Mesendoderm (in vitro differentiated cells): Measurements from ENCODE around the gene LRP2BP. TPM values are rescaled to one million over a fixed set of nuclear protein-coding genes. Genes with fewer than 3 reads are reported as not detected.

Experiments
- DNase-seq: peaks from one replicate; pipeline ENCODE4 v3.0.0; 2013
- H2AK5ac ChIP-seq: 2 replicates; pipeline ENCODE4 v1.6.1; 2013; ENCODE audit warnings: low read length, inconsistent platforms
- H2BK120ac ChIP-seq: 2 replicates; pipeline ENCODE4 v1.6.1; 2013; ENCODE audit warnings: low read depth, mild to moderate bottlenecking, low read length, moderate library complexity, mixed read lengths
- H2BK15ac ChIP-seq: replicated peaks from 2 replicates; pipeline ENCODE4 v1.6.1; 2013; ENCODE audit warnings: low read depth, mild to moderate bottlenecking, moderate library complexity
- H2BK5ac ChIP-seq: 2 replicates; pipeline ENCODE4 v1.6.1; 2013; ENCODE audit warnings: low read length, inconsistent platforms
- H3K18ac ChIP-seq: 2 replicates; pipeline ENCODE4 v1.6.1; 2013; ENCODE audit warnings: mild to moderate bottlenecking, low read length, mixed read lengths
- H3K23ac ChIP-seq: one replicate; pipeline ENCODE4 v1.6.1; 2013; ENCODE audit warnings: low read length
- H3K27ac ChIP-seq: 2 replicates; pipeline ENCODE4 v1.5.1; 2013; ENCODE audit warnings: low read depth, mild to moderate bottlenecking, inconsistent platforms, low read length, moderate library complexity
- H3K27me3 ChIP-seq: 2 replicates; pipeline ENCODE4 v1.6.1; 2013; ENCODE audit warnings: low read length, control low read depth, mild to moderate bottlenecking, inconsistent platforms; ENCODE audit not compliant: insufficient read depth, poor library complexity
- H3K36me3 ChIP-seq: 2 replicates; pipeline ENCODE4 v1.6.1; 2013; ENCODE audit warnings: low read length, inconsistent platforms; ENCODE audit not compliant: control insufficient read depth, insufficient read depth
- H3K4ac ChIP-seq: one replicate; pipeline ENCODE4 v1.6.1; 2013; ENCODE audit warnings: low read depth, mild to moderate bottlenecking, low read length, moderate library complexity
- H3K4me1 ChIP-seq: 2 replicates; pipeline ENCODE4 v1.6.1; 2013; ENCODE audit warnings: low read depth, low read length, inconsistent platforms; ENCODE audit not compliant: control insufficient read depth
- H3K4me2 ChIP-seq: 2 replicates; pipeline ENCODE4 v1.6.1; 2013; ENCODE audit warnings: low read length
- H3K4me3 ChIP-seq: 2 replicates; pipeline ENCODE4 v1.5.1; 2013; ENCODE audit warnings: mild to moderate bottlenecking, low read length
- H3K56ac ChIP-seq: one replicate; pipeline ENCODE4 v1.6.1; 2013; ENCODE audit warnings: low read length
- H3K79me1 ChIP-seq: 2 replicates; pipeline ENCODE4 v1.6.1; 2013; ENCODE audit warnings: low read length, inconsistent platforms
- H3K79me2 ChIP-seq: 2 replicates; pipeline ENCODE4 v1.6.1; 2013; ENCODE audit warnings: mild to moderate bottlenecking, low read length; ENCODE audit not compliant: control insufficient read depth, insufficient read depth
- H3K9ac ChIP-seq: 2 replicates; pipeline ENCODE4 v1.6.1; 2013; ENCODE audit warnings: low read length, inconsistent platforms
- H4K5ac ChIP-seq: one replicate; pipeline ENCODE4 v1.6.1; 2013; ENCODE audit warnings: low read length
- H4K8ac ChIP-seq: one replicate; pipeline ENCODE4 v1.6.1; 2013; ENCODE audit warnings: low read depth, mild to moderate bottlenecking, control low read depth, low read length, moderate library complexity
- WGBS: extraction: QIAGEN DNeasy Blood & Tissue Kit; methylation state at CpG from one replicate; pipeline ENCODE4 v1.1.7; 2013; ENCODE audit warnings: low lambda C conversion rate, missing lambda C conversion rate; ENCODE audit not compliant: insufficient coverage; ENCODE audit errors: extremely low coverage; 5-methylcytosine and 5-hydroxymethylcytosine counted together
- polyA plus RNA-seq, 2 experiments: library from polyadenylated mRNA; stranded (reverse); fragments of 200-250 nt; gene quantifications; one replicate each; pipeline ENCODE4 v1.2.3, GENCODE V29; 2013

The LRP2BP gene
- 0.15 TPM for polyA plus RNA-seq (2013, experiment 1 of 2)
- polyA plus RNA-seq (2013, experiment 2 of 2), result 0.14 TPM

DNA sequence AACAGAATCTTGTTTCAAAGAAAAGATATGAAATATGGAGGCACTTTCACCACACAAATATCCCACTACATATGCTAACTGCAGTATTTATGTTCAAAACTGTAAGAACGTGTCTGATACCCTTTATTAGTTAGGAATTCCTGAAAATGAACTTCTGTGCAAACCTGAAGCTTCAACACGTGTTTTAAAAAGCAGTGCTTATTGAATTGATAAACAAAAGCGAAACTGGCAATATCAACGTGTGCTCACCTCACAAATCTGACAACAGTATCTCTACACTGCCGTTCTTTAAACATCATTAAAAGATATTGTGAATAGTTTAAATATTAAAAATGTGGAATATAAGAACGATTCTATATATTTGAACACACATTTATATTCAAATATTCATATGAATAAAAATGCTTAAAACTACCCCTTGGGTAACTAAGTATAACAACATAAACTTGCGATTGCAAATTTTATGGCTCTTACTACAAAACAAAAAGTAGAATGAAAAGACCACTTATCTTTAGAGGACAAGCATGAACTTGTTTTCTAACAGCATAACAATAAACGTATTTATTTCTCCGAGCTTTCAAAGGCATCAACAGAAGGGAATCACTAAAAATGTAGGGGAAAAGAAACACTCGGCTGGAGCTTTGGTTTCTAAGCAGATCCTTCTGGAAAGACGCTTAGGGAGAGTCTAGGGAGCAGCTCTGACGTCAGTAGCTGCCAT, at the start of gene LRP2BP:
Gene LRP2BP (minus strand): TSS at position 687 of the 718 bp plus-strand sequence. CDS start 17,738 bp downstream, outside the sequence.
- no peak for DNase-seq
- no peaks in the 10 kb centered on the region for H3K4me1 ChIP-seq
- peak within 1 kb of the TSS; percentile 77 for H3K56ac ChIP-seq
- no peak within 1 kb of the TSS for H3K27ac ChIP-seq
- no peaks in the 10 kb centered on the region for H3K79me1 ChIP-seq
- H3K27me3 ChIP-seq, result no peaks in the 10 kb centered on the region
- H2BK15ac ChIP-seq, result no peak within 1 kb of the TSS
- no peak within 1 kb of the TSS for H2BK5ac ChIP-seq
- no peaks in the 10 kb centered on the region for H3K36me3 ChIP-seq
- no peak within 1 kb of the TSS for H2BK120ac ChIP-seq
- no peaks in the 10 kb centered on the region for H3K79me2 ChIP-seq
- no peak within 1 kb of the TSS for H4K5ac ChIP-seq
- H3K4ac ChIP-seq, result no peak within 1 kb of the TSS
- H2AK5ac ChIP-seq, result no peak within 1 kb of the TSS
- peak within 1 kb of the TSS; percentile 48 for H3K4me3 ChIP-seq
- peak within 1 kb of the TSS; percentile 89 for H3K4me2 ChIP-seq
- H3K9ac ChIP-seq, result peak within 1 kb of the TSS; percentile 75
- no peak within 1 kb of the TSS for H4K8ac ChIP-seq
- H3K18ac ChIP-seq, result peak within 1 kb of the TSS; percentile 64
- WGBS, result no CpG with 5 or more reads among the region's 12 CpGs
- no peak within 1 kb of the TSS for H3K23ac ChIP-seq

DNA sequence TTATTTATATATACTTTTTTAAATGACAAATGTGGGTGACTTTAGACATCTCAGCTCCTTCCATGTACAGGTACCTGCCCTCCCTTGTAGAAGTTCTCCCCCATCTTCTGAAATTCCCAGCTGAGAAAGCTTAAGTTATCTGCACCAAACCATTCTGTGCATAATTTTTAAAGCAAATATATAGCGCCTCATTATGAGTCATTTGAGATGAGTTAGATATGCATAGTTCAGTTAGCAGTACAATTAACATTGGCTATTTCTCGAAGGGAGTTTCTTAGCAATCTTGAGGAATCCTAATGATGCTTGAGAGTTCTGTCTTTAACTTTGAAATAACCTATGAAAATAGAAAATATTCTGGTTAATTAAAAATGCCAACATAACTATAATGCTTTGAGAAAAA, 49.5 kb upstream of the LRP2BP start:
- no peaks in the 10 kb centered on the region for H3K27me3 ChIP-seq
- H2BK120ac ChIP-seq, result no peak overlapping the region
- H4K8ac ChIP-seq, result no peak overlapping the region
- no peak overlapping the region for H3K4me3 ChIP-seq
- no peak overlapping the region for H3K18ac ChIP-seq
- H3K4me1 ChIP-seq, result no peaks in the 10 kb centered on the region
- no peak overlapping the region for H2AK5ac ChIP-seq
- no peaks in the 10 kb centered on the region for H3K36me3 ChIP-seq
- no peak overlapping the region for H4K5ac ChIP-seq
- no peaks in the 10 kb centered on the region for H3K79me2 ChIP-seq
- H3K27ac ChIP-seq, result no peak overlapping the region
- H3K56ac ChIP-seq, result no peak overlapping the region
- H3K23ac ChIP-seq, result no peak overlapping the region
- H3K4ac ChIP-seq, result no peak overlapping the region
- no peaks in the 10 kb centered on the region for H3K79me1 ChIP-seq
- no peak for DNase-seq
- no peak overlapping the region for H2BK5ac ChIP-seq
- WGBS, result no CpG with 5 or more reads among the region's 2 CpGs
- H2BK15ac ChIP-seq, result no peak overlapping the region
- no peak overlapping the region for H3K9ac ChIP-seq
- no peak overlapping the region for H3K4me2 ChIP-seq

DNA sequence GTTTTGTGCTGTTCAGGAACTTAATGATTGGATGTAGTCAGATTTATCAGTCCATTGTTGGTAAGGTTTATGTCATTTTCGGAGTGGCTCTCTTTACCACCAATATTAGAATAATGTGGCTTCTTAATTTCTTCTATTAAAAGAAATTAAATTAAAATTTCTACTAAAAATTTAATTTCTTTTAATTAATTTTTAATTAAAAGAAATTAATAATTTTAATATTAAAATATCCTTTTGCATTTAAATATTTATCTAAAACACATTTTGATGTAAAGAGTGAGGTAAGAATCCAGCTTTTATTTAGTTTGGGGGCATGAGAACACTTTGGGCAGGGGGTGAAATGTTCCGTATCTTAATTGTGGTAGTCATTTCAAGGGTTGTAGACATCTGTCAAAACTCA, 45.8 kb upstream of the LRP2BP start:
- no peak overlapping the region for H2AK5ac ChIP-seq
- no peak overlapping the region for H2BK120ac ChIP-seq
- H2BK5ac ChIP-seq, result no peak overlapping the region
- no peak overlapping the region for H3K27ac ChIP-seq
- H3K4ac ChIP-seq, result no peak overlapping the region
- WGBS, result no CpG with 5 or more reads among the region's 2 CpGs
- H4K5ac ChIP-seq, result no peak overlapping the region
- no peak overlapping the region for H3K4me2 ChIP-seq
- H3K36me3 ChIP-seq, result no peaks in the 10 kb centered on the region
- no peak overlapping the region for H3K18ac ChIP-seq
- no peak overlapping the region for H3K56ac ChIP-seq
- H3K4me1 ChIP-seq, result no peaks in the 10 kb centered on the region
- no peak for DNase-seq
- H3K9ac ChIP-seq, result no peak overlapping the region
- no peak overlapping the region for H3K4me3 ChIP-seq
- H3K27me3 ChIP-seq, result no peaks in the 10 kb centered on the region
- H3K23ac ChIP-seq, result no peak overlapping the region
- H4K8ac ChIP-seq, result no peak overlapping the region
- no peaks in the 10 kb centered on the region for H3K79me1 ChIP-seq
- H3K79me2 ChIP-seq, result no peaks in the 10 kb centered on the region
- no peak overlapping the region for H2BK15ac ChIP-seq

- no peak overlapping the region for H3K9ac ChIP-seq
- H3K4me1 ChIP-seq, result no peaks in the 10 kb centered on the region
- no peaks in the 10 kb centered on the region for H3K79me1 ChIP-seq
- no peak overlapping the region for H3K56ac ChIP-seq
- H3K79me2 ChIP-seq, result no peaks in the 10 kb centered on the region
- no peak overlapping the region for H4K8ac ChIP-seq
- no peaks in the 10 kb centered on the region for H3K27me3 ChIP-seq
- H3K4me2 ChIP-seq, result no peak overlapping the region
- H3K23ac ChIP-seq, result no peak overlapping the region
- H2BK15ac ChIP-seq, result no peak overlapping the region
- H3K4me3 ChIP-seq, result no peak overlapping the region
- H3K36me3 ChIP-seq, result no peaks in the 10 kb centered on the region
- H2BK120ac ChIP-seq, result no peak overlapping the region
- H3K27ac ChIP-seq, result no peak overlapping the region
- H3K18ac ChIP-seq, result no peak overlapping the region
- H2AK5ac ChIP-seq, result no peak overlapping the region
- H3K4ac ChIP-seq, result no peak overlapping the region
- H4K5ac ChIP-seq, result no peak overlapping the region
- H2BK5ac ChIP-seq, result no peak overlapping the region
- DNase-seq, result no peak
Measured at GRCh38 chr4:185437809-185438208, 42.1 kb upstream of the LRP2BP start.

- Histone ChIP-seq H4K8ac (no peak overlapping the region), H3K79me1 (no peaks in the 10 kb centered on the region), H3K27ac (no peak overlapping the region), H2AK5ac (no peak overlapping the region), H2BK15ac (no peak overlapping the region), H3K23ac (no peak overlapping the region), H3K9ac (no peak overlapping the region), H3K27me3 (no peaks in the 10 kb centered on the region), H2BK5ac (no peak overlapping the region), H4K5ac (no peak overlapping the region), H3K18ac (no peak overlapping the region), H3K4ac (no peak overlapping the region), H3K79me2 (no peaks in the 10 kb centered on the region), H3K56ac (no peak overlapping the region), H3K4me3 (no peak overlapping the region), H3K4me1 (no peaks in the 10 kb centered on the region), H3K36me3 (no peaks in the 10 kb centered on the region), H3K4me2 (no peak overlapping the region), H2BK120ac (no peak overlapping the region)
- no peak for DNase-seq
Measured at GRCh38 chr4:185435466-185435865, 39.7 kb upstream of the LRP2BP start.

DNA sequence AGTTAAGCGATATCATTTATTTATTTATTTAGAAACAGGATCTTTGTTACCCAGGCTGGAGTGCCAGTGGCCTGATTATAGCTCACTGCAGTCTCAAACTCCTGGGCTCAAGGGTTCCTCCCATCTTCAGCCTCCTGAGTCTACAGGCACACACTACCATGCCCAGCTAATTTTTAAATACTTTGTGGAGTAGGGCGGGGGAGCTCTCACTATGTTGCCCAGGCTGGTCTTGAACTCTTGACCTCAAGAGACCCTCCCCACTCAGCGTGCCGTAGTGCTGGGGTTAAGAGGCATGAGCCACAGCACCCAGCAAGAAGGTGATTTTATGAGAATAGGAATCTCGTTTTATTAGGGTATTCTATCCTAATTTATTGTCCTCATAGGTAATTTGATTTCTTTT, 33.9 kb upstream of the LRP2BP start:
- no peak overlapping the region for H4K8ac ChIP-seq
- no peak overlapping the region for H3K56ac ChIP-seq
- no peak overlapping the region for H3K4me3 ChIP-seq
- no peak overlapping the region for H3K27ac ChIP-seq
- no peak overlapping the region for H3K23ac ChIP-seq
- no peaks in the 10 kb centered on the region for H3K27me3 ChIP-seq
- no peak overlapping the region for H3K4me2 ChIP-seq
- H3K79me2 ChIP-seq, result no peaks in the 10 kb centered on the region
- whole genome bisulfite sequencing, result no CpG with 5 or more reads among the region's 5 CpGs
- no peak overlapping the region for H2BK120ac ChIP-seq
- no peak overlapping the region for H2BK15ac ChIP-seq
- no peak overlapping the region for H3K18ac ChIP-seq
- peaks cover 3% of the 10 kb centered on the region for H3K4me1 ChIP-seq
- H2BK5ac ChIP-seq, result no peak overlapping the region
- DNase-seq, result peak; percentile 18
- no peak overlapping the region for H3K4ac ChIP-seq
- no peak overlapping the region for H2AK5ac ChIP-seq
- no peak overlapping the region for H4K5ac ChIP-seq
- no peaks in the 10 kb centered on the region for H3K36me3 ChIP-seq
- H3K79me1 ChIP-seq, result peaks cover 3% of the 10 kb centered on the region
- H3K9ac ChIP-seq, result no peak overlapping the region
